Activated naive CD4-positive, alpha-beta T cell treated with anti-CD3 and anti-CD28 coated beads, Interleukin-2, amount 50 U/mL, for 72 hours (primary cell): ENCODE data around the gene EYS. TPM values are rescaled to one million over a fixed set of nuclear protein-coding genes. Genes with fewer than 3 reads are reported as not detected.

Source experiments
- ATAC-seq, 2 donors: fragments of 150-1000 bp; cut with Tn5 transposase; 2 replicates each; pipeline ENCODE4 v1.10.0; 2021; ENCODE audit warnings: mild to moderate bottlenecking in 2 of 2, moderate library complexity in 2 of 2
- DNase-seq, 2 donors: peaks; one replicate each; pipeline ENCODE4 v3.0.0; 2021 to 2022; ENCODE audit warnings: low spot score in 2 of 2
- H3K27ac Mint-ChIP-seq, 2 donors: one replicate each; pipeline ENCODE4 v1.8.0; 2022; ENCODE audit warnings: mild to moderate bottlenecking in 2 of 2, mixed read lengths in 2 of 2
- H3K36me3 Mint-ChIP-seq, 2 donors: one replicate each; pipeline ENCODE4 v1.8.0; 2022; ENCODE audit warnings: mixed read lengths in 2 of 2
- H3K9me3 Mint-ChIP-seq, 2 donors: one replicate each; pipeline ENCODE4 v1.8.0; 2022; ENCODE audit warnings: mixed read lengths in 2 of 2
- total RNA-seq, 2 donors: library from RNA; stranded (reverse); gene quantifications; one replicate each; pipeline ENCODE4 v1.2.3, GENCODE V29; 2022

Gene EYS
- total RNA-seq, 2 donors from 2014 or later, result not detected

GRCh38 chr6:63732336-63732735 is 1974.7 kb downstream of the EYS start:
- Mint-ChIP-seq H3K9me3 (peaks cover 0 to 6% of the 10 kb centered on the region in 2 donors), H3K27ac (no peak overlapping the region), H3K36me3 (no peaks in the 10 kb centered on the region)
- ATAC-seq, result no peak
- DNase-seq, result no peak

GRCh38 chr6:63731930-63732329 is 1975.1 kb downstream of the EYS start:
- H3K27ac Mint-ChIP-seq, result no peak overlapping the region
- H3K9me3 Mint-ChIP-seq, result peaks cover 0 to 6% of the 10 kb centered on the region in 2 donors
- DNase-seq (no peak), ATAC-seq (no peak)
- no peaks in the 10 kb centered on the region for H3K36me3 Mint-ChIP-seq

GRCh38 chr6:63730311-63730710 is 1976.7 kb downstream of the EYS start:
- Mint-ChIP-seq H3K36me3 (no peaks in the 10 kb centered on the region), H3K27ac (no peak overlapping the region), H3K9me3 (peaks cover 0 to under 1% of the 10 kb centered on the region in 2 donors)
- DNase-seq (no peak), ATAC-seq (no peak)

GRCh38 chr6:63724721-63725120 is 1982.3 kb downstream of the EYS start:
- no peak for ATAC-seq
- H3K36me3 Mint-ChIP-seq, result no peaks in the 10 kb centered on the region
- H3K27ac Mint-ChIP-seq, result no peak overlapping the region
- H3K9me3 Mint-ChIP-seq, result no peaks in the 10 kb centered on the region
- no peak for DNase-seq

- no peak for DNase-seq
- Mint-ChIP-seq H3K9me3 (no peaks in the 10 kb centered on the region), H3K36me3 (no peaks in the 10 kb centered on the region), H3K27ac (no peak overlapping the region)
- ATAC-seq, result no peak
Observed at GRCh38 chr6:63721181-63721580, 1985.8 kb downstream of the EYS start.

GRCh38 chr6:63716169-63716568 is 1990.9 kb downstream of the EYS start:
- ATAC-seq (peak; percentile 36 to 46), DNase-seq (no peak)
- no peak overlapping the region for H3K27ac Mint-ChIP-seq
- no peaks in the 10 kb centered on the region for H3K9me3 Mint-ChIP-seq
- peaks cover 15 to 22% of the 10 kb centered on the region in 2 donors for H3K36me3 Mint-ChIP-seq

GRCh38 chr6:63714091-63714490 is 1992.9 kb downstream of the EYS start:
- ATAC-seq (no peak), DNase-seq (no peak)
- H3K27ac Mint-ChIP-seq, result peak overlapping the region in 1 of 2 donors; percentile 44

GRCh38 chr6:63713332-63713731 is 1993.7 kb downstream of the EYS start:
- Mint-ChIP-seq H3K27ac (peak overlapping the region in 1 of 2 donors; percentile 10), H3K36me3 (peaks cover 16 to 37% of the 10 kb centered on the region in 2 donors), H3K9me3 (no peaks in the 10 kb centered on the region)
- DNase-seq, result no peak
- no peak for ATAC-seq

More at GRCh38 chr6:63714091-63714490, 1992.9 kb downstream of the EYS start:
- H3K9me3 Mint-ChIP-seq, result no peaks in the 10 kb centered on the region
- peaks cover 16 to 37% of the 10 kb centered on the region in 2 donors for H3K36me3 Mint-ChIP-seq

- no peaks in the 10 kb centered on the region for H3K9me3 Mint-ChIP-seq
- no peak overlapping the region for H3K27ac Mint-ChIP-seq
- ATAC-seq (no peak), DNase-seq (no peak)
- peaks cover 20 to 49% of the 10 kb centered on the region in 2 donors for H3K36me3 Mint-ChIP-seq
Observed at GRCh38 chr6:63709148-63709547, 1997.9 kb downstream of the EYS start.

GRCh38 chr6:63708631-63709030 is 1998.4 kb downstream of the EYS start:
- Mint-ChIP-seq H3K9me3 (no peaks in the 10 kb centered on the region), H3K36me3 (peaks cover 20 to 49% of the 10 kb centered on the region in 2 donors), H3K27ac (no peak overlapping the region)
- ATAC-seq, result no peak
- no peak for DNase-seq

- Mint-ChIP-seq H3K27ac (no peak overlapping the region), H3K36me3 (peaks cover 14 to 32% of the 10 kb centered on the region in 2 donors), H3K9me3 (no peaks in the 10 kb centered on the region)
- no peak for ATAC-seq
- DNase-seq, result no peak
Observed at GRCh38 chr6:63706630-63707029, 2000.4 kb downstream of the EYS start.

GRCh38 chr6:63705707-63706106 is 2001.3 kb downstream of the EYS start:
- DNase-seq, result no peak
- H3K27ac Mint-ChIP-seq, result peak overlapping the region; percentile 30 to 60
- peaks cover 10 to 23% of the 10 kb centered on the region in 2 donors for H3K36me3 Mint-ChIP-seq
- H3K9me3 Mint-ChIP-seq, result no peaks in the 10 kb centered on the region
- ATAC-seq, result peak; percentile 44 to 75

GRCh38 chr6:63690221-63690620 is 2016.8 kb downstream of the EYS start:
- DNase-seq (no peak), ATAC-seq (no peak)
- H3K27ac Mint-ChIP-seq, result no peak overlapping the region
- no peaks in the 10 kb centered on the region for H3K9me3 Mint-ChIP-seq
- H3K36me3 Mint-ChIP-seq, result peaks cover 9 to 32% of the 10 kb centered on the region in 2 donors

- peaks cover 8 to 32% of the 10 kb centered on the region in 2 donors for H3K36me3 Mint-ChIP-seq
- H3K9me3 Mint-ChIP-seq, result no peaks in the 10 kb centered on the region
- no peak overlapping the region for H3K27ac Mint-ChIP-seq
- ATAC-seq (no peak), DNase-seq (no peak)
Observed at GRCh38 chr6:63689421-63689820, 2017.6 kb downstream of the EYS start.

GRCh38 chr6:63685446-63686379 is 2021.3 kb downstream of the EYS start:
- H3K9me3 Mint-ChIP-seq, result no peaks in the 10 kb centered on the region
- H3K36me3 Mint-ChIP-seq, result peaks cover 22 to 53% of the 10 kb centered on the region in 2 donors
- peak overlapping the region in 1 of 2 donors; percentile 75 for H3K27ac Mint-ChIP-seq
- DNase-seq (no peak), ATAC-seq (no peak)

- ATAC-seq (no peak), DNase-seq (no peak)
- Mint-ChIP-seq H3K9me3 (no peaks in the 10 kb centered on the region), H3K27ac (no peak overlapping the region), H3K36me3 (peaks cover 23 to 61% of the 10 kb centered on the region in 2 donors)
Observed at GRCh38 chr6:63683071-63683603, 2023.9 kb downstream of the EYS start.

GRCh38 chr6:63677282-63677681 is 2029.7 kb downstream of the EYS start:
- DNase-seq (no peak), ATAC-seq (no peak)
- H3K27ac Mint-ChIP-seq, result no peak overlapping the region
- H3K9me3 Mint-ChIP-seq, result no peaks in the 10 kb centered on the region
- H3K36me3 Mint-ChIP-seq, result peaks cover 9 to 30% of the 10 kb centered on the region in 2 donors
